Sigmoid colon (tissue), 7 donors: Measurements from ENCODE around the gene CCDC179. TPM values are rescaled to one million over a fixed set of nuclear protein-coding genes. Genes with fewer than 3 reads are reported as not detected.

Experiments used
- DNase-seq: peaks from one replicate; pipeline ENCODE4 v3.0.0-alpha.2; 2019
- H3K27ac ChIP-seq, 4 donors: fragments of 200-600 bp; sonication (generic); one replicate each; pipeline ENCODE4 v1.5.1; 2016 to 2019; ENCODE audit warnings: mild to moderate bottlenecking in 1 of 4
- H3K27me3 ChIP-seq, 3 donors: fragments of 200-600 bp; sonication (generic); one replicate each; pipeline ENCODE4 v1.5.1; 2019; ENCODE audit warnings: mild to moderate bottlenecking in 1 of 3
- H3K36me3 ChIP-seq, 4 donors: fragments of 200-600 bp; sonication (generic); one replicate each; pipeline ENCODE4 v1.5.1; 2016 to 2019
- H3K4me1 ChIP-seq, 4 donors: fragments of 200-600 bp; sonication (generic); one replicate each; pipeline ENCODE4 v1.5.1; 2017 to 2019
- H3K4me3 ChIP-seq, 4 donors: fragments of 200-600 bp; sonication (generic); one replicate each; pipeline ENCODE4 v1.5.1; 2017 to 2019; ENCODE audit warnings: mild to moderate bottlenecking in 2 of 4, moderate library complexity in 1 of 4
- H3K9me3 ChIP-seq, 4 donors: fragments of 200-600 bp in 3 of 4; sonication (generic) in 3 of 4; one replicate each; pipeline versions ENCODE4 v1.5.1 to v1.6.1; 2013 to 2019
- CTCF ChIP-seq, 4 experiments: fragments of 450-650 bp in 3 of 4; fragments of 200-600 bp in 1 of 4; IDR thresholded peaks; one replicate each; pipeline ENCODE4 v1.5.1; 2016 to 2019; ENCODE audit warnings: antibody characterized with exemption in 4 of 4, mild to moderate bottlenecking in 3 of 4, moderate library complexity in 2 of 4
- EP300 ChIP-seq, 4 donors: sonication (generic); formaldehyde crosslinking; IDR thresholded peaks; one replicate each; pipeline ENCODE4 v1.6.1; 2017; ENCODE audit warnings: antibody characterized with exemption in 4 of 4
- POLR2A ChIP-seq, 2 donors: fragments of 450-650 bp; IDR thresholded peaks; one replicate each; pipeline ENCODE4 v1.6.1; 2016; ENCODE audit warnings: antibody characterized with exemption in 2 of 2, mild to moderate bottlenecking in 2 of 2, moderate library complexity in 2 of 2
- POLR2AphosphoS5 ChIP-seq, 4 donors: sonication (generic); formaldehyde crosslinking; IDR thresholded peaks; one replicate each; pipeline ENCODE4 v1.6.1; 2017; ENCODE audit warnings: antibody characterized with exemption in 4 of 4
- WGBS, 2 donors: extraction: QIAGEN DNeasy Blood & Tissue Kit; methylation state at CpG; one replicate each; pipeline ENCODE4 v1.1.7; 2013; 5-methylcytosine and 5-hydroxymethylcytosine counted together
- intact Hi-C: fragments of 100-400 bp; cut with DNase I; formaldehyde crosslinking; loops from one replicate; pipeline ENCODE4 v1.15.1; 2023
- polyA plus RNA-seq, 3 donors: library from polyadenylated mRNA; stranded (reverse); fragments of 200-250 nt; gene quantifications; one replicate each; pipeline ENCODE4 v1.2.3, GENCODE V29; 2013
- total RNA-seq, 4 donors: library from RNA; depleted of rRNA; stranded (reverse); fragments of >200 nt; gene quantifications; one replicate each; pipeline ENCODE4 v1.1.0, GENCODE V29; 2016
- donor health status: healthy with polysubstance abuse.
- donor health status: Bipolar disorder and iron deficiency.
- donor health status: healthy.

CCDC179 gene
- total and polyA plus RNA-seq, 7 donors: not detected

- intact Hi-C loops: no loop called here
- 83 to 84% methylated on average over 2 of the region's 2 CpGs for WGBS, 2 donors
- Histone ChIP-seq H3K4me1 (no peaks in the 10 kb centered on the region), H3K9me3 (no peaks in the 10 kb centered on the region), H3K36me3 (no peaks in the 10 kb centered on the region), H3K27ac (no peak overlapping the region), H3K27me3 (no peaks in the 10 kb centered on the region), H3K4me3 (no peak overlapping the region)
- no peak for TF ChIP-seq POLR2AphosphoS5 (IDR thresholded peaks at IDR 0.05)
- no peak for TF ChIP-seq EP300 (IDR thresholded peaks at IDR 0.05)
- TF ChIP-seq CTCF (IDR thresholded peaks at IDR 0.05): no peak
- no peak for DNase-seq
These were observed 30.0 kb upstream of the CCDC179 start for GRCh38 chr11:22890227-22890626.

- Histone ChIP-seq H3K36me3 (no peaks in the 10 kb centered on the region), H3K27me3 (no peaks in the 10 kb centered on the region), H3K27ac (no peak overlapping the region), H3K4me1 (no peaks in the 10 kb centered on the region), H3K4me3 (no peak overlapping the region), H3K9me3 (no peaks in the 10 kb centered on the region)
- intact Hi-C loops: no loop called here
- no peak for DNase-seq
- TF ChIP-seq CTCF (IDR thresholded peaks at IDR 0.05): no peak
- no peak for TF ChIP-seq EP300 (IDR thresholded peaks at IDR 0.05)
- no peak for TF ChIP-seq POLR2AphosphoS5 (IDR thresholded peaks at IDR 0.05)
- no peak for TF ChIP-seq POLR2A (IDR thresholded peaks at IDR 0.05)
- 62 to 67% methylated on average over 1 of the region's 1 CpG for WGBS, 2 donors
These were observed 23.9 kb upstream of the CCDC179 start for GRCh38 chr11:22884217-22884616.

- intact Hi-C loops: no loop called here
- no peak for DNase-seq
These were observed 19.4 kb upstream of the CCDC179 start for GRCh38 chr11:22879630-22880029.

GRCh38 chr11:22878604-22879003 is 18.3 kb upstream of the CCDC179 start:
- DNase-seq: no peak

More at GRCh38 chr11:22879630-22880029, 19.4 kb upstream of the CCDC179 start:
- WGBS, 2 donors: 72 to 82% methylated on average over 2 of the region's 2 CpGs
- TF ChIP-seq CTCF (IDR thresholded peaks at IDR 0.05) (no peak), EP300 (IDR thresholded peaks at IDR 0.05) (no peak), POLR2AphosphoS5 (IDR thresholded peaks at IDR 0.05) (no peak), POLR2A (IDR thresholded peaks at IDR 0.05) (no peak)
- H3K4me1 ChIP-seq: no peaks in the 10 kb centered on the region
- no peaks in the 10 kb centered on the region for H3K27me3 ChIP-seq
- no peak overlapping the region for H3K4me3 ChIP-seq
- H3K9me3 ChIP-seq: no peaks in the 10 kb centered on the region
- H3K27ac ChIP-seq: no peak overlapping the region
- no peaks in the 10 kb centered on the region for H3K36me3 ChIP-seq

More at GRCh38 chr11:22878604-22879003, 18.3 kb upstream of the CCDC179 start:
- no peaks in the 10 kb centered on the region for H3K36me3 ChIP-seq
- H3K4me1 ChIP-seq: no peaks in the 10 kb centered on the region
- H3K27me3 ChIP-seq: no peaks in the 10 kb centered on the region
- intact Hi-C loops: no loop called here
- TF ChIP-seq POLR2A (IDR thresholded peaks at IDR 0.05) (no peak), EP300 (IDR thresholded peaks at IDR 0.05) (no peak), POLR2AphosphoS5 (IDR thresholded peaks at IDR 0.05) (no peak), CTCF (IDR thresholded peaks at IDR 0.05) (no peak)
- no peaks in the 10 kb centered on the region for H3K9me3 ChIP-seq
- H3K27ac ChIP-seq: no peak overlapping the region
- no peak overlapping the region for H3K4me3 ChIP-seq
